NCI-H524 treated with DMSO at 0.1 percent for 48 hours (cell line): ENCODE measurements around the gene TBC1D19.
"Not testable (repeated sequence)": the region's sequence is repeated elsewhere in the genome, so short reads cannot be mapped to it uniquely, and the experiment has no call there.

Experiments used
- DNase-seq: peaks from one replicate; lab custom pipeline; 2025; lab: John Stamatoyannopoulos, UW

TBC1D19 gene, protein sequence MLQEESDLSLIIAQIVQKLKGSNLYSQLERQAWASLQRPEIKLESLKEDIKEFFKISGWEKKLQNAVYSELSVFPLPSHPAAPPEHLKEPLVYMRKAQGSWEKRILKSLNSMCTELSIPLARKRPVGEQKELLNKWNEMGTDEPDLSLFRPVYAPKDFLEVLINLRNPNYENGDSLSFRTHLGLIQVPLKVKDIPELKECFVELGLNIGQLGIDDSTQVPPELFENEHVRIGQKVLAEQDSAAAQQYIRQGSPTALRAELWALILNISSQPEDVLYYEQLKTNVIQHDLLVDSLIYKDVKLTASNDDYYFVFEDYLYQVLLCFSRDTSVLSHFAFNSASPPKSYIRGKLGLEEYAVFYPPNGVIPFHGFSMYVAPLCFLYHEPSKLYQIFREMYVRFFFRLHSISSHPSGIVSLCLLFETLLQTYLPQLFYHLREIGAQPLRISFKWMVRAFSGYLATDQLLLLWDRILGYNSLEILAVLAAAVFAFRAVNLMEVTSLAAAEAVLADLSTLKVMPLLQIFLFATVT

DNA sequence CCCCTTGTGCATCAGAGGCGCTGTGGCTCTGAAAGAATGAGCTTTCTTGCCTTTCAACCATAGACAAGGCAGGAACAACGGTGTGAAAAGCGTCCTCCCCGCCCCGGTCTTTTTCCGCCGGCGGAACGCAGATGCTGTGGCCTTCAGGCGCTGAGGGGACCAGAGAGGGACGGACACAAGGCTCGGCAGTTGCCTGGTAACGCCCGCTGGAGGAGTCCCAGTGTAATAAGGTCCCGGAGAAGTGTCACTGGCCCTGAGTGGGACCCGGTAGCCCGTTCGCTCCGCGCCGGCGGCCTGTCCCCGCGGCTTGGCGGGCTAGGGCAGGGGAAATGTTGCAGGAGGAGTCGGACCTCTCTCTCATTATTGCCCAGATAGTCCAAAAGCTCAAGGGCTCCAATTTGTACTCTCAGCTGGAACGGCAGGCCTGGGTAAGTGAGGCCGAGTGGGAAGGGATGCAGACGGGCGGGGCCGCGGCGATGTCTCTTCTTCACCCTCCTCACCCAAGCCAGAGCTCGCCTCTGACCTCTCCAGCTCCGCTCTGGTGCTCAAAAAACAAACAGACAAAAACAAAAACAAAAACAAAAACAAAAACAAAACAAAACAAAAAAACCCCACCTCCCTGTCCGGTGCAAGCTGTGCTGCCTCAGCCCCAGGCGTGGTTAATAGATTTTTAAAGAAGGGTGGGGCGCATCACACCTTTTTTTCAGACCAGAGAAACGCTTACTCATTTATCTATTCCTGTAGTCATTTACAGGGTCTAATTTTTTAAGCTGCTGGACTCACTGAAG is at the start of gene TBC1D19:
Gene TBC1D19, plus strand, starts transcription at position 220 of the 788 bp plus-strand sequence. Its CDS starts 110 bp downstream, at position 330.
- peak; percentile 81 for DNase-seq

DNA sequence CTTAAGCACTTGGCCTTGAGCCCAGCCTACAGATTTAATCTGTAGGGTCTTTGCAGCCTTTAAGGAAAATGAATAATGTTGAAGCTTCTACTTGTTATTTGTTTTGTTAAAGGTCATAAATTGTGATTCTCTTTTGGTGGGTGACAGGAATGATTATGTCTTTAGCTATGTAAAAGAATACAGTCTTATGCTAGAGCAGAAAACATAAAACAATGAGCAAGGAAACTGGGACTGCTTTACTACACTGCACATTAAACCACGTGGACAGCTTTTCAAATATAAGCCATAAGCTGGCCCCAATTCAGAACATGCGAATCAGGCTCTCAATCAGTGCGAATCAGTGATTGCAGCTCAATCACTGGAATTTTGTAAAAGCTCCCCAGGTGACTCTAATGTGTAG is 40.9 kb upstream of the TBC1D19 start:
- DNase-seq = no peak

DNA sequence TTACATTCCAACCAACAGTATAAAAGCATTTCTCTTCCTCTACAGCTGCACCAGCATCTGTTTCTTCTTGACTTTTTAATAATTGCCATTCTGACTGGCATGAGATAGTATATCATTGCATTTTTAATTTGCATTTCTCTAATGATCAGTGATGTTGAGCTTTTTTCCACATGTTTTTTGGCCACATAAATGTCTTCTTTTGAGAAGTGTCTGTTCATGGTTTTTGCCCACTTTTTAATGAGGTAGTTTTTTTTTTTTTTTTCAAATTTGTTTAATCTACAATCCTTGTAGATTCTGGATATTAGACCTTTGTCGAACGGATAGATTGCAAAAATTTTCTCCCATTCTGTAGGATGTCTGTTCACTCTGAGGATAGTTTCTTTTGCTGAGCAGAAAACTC is 39.5 kb upstream of the TBC1D19 start:
- no peak for DNase-seq

DNA sequence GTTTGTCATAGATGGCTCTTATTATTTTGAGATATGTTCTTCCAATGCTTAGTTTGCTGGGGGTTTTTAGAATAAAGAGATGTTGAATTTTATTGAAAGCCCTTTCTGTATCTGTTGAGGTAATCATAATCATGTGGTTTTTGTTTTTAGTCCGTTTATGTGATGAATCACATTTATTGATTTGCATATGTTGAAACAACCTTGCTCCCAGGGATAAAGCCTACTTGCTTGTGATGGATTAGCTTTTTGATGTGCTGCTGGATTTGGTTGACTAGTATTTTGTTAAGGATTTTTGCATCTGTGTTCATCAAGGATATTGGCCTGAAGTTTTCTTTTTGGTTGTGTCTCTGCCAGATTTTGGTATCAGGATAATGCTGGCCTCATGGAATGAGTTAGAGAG is 35.5 kb upstream of the TBC1D19 start:
- DNase-seq = not testable (repeated sequence)

DNA sequence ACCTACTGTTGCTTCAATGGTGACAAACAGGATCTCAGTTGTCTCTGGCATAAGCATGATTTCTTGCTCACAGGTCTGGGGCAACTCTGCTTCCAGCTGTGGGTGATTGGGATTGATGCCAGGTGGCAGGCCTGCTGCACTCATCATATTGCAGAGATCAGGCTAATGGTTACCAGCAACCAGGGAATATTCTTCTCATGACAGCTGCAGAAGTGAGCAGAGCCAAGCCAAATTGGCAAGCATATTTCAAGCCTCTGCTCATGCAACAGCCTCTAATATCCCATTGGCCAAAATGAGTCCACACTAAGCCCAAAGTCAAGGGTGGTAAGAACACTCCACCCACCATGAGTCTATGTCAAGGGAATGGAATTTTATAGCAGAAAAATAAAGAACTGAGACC is 26.7 kb upstream of the TBC1D19 start:
- DNase-seq = no peak

DNA sequence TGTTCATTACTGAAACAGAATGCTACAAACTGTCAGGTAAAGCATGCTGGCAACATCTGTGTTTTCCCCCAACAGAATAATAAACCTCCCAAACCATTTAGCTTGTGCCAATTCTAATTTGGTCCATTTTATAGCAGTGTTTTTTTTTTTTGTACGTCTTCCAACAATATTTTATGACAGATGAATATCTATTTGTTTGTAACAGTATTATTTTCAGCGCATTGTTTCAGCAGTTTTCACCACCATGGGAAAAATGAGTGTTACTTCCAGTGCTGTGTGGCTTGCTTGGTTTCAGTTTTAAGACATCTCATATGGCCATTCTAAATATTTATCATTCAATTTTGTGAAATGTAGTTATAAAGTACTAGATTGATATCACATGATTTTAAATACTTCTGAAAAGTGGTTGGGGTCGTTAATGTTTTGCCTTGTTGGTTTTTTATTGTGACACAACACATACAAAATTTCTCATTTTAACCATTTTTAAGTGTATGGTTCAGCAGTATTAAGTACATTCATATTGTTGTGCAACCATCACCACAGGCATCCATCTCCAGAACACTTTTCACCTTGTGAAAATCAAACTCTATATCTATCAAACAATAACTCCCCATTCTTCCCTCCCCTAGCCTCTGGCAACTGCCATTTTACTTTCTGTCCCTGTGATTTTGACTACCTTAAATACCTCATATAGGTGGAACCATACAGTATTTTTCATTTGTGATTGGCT is 25.6 kb upstream of the TBC1D19 start:
- no peak for DNase-seq

DNA sequence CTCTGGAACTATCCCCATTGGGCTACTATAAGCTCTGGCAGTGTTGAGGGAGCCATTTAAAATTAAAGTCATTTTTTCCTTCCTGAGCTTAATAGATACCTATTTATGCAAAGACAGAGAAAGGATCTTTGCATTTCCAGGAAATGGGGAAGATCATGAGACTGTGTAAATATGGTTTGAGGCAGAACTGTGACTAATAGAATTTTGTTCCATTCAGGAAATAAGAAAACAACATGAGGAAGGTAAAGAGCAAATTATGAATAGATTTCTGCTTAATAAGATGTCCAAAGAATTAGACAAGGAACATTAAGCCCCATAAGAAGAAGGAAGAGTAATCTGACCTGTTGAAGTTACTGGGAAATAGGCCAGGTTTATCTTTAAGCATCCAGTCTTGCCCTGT is 17.8 kb upstream of the TBC1D19 start:
- DNase-seq = no peak

DNA sequence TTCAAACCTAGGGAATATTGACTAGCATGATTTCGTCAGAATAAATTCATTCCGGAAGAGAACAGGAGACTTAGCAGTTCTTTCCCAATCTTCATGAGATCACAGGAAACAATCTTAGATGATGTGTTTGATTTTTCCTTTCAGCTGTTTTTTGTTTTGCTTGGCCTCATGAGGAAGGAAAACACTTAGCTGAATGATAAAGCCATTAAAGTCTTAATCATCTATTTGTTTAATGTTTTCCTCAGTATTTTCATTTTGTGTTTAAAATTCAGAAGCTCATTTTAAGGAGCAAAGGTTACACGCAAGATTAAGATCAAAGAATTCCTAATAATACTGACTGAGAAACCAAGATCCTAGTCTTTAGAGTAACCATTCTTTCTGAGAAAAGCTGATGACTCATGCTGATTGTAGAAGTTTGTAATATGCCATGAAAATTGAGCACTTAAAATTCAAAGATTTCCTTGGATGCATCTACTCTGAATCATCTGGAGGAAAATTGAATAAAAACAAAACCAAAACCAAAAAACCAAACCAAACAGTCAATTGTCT is 15.4 kb upstream of the TBC1D19 start:
- DNase-seq = no peak

DNA sequence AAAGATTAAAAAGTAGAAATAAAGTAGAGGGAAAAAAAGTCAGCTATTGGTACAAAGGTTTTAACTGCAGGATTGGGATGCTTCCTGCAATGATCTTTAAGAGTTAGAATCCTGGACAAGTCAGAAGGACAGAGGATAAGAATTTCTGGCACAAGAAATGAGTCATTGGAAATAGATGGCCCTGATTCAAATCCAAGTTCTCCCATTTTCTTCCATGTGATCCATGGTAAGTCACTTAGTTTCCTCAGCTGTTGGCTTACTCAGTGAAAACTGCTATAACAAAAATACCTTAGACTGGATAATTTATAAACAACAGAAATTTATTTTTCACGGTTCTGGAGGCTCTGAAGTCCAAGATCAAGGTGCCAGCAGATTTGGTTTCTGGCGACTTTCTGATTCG is 13.3 kb upstream of the TBC1D19 start:
- no peak for DNase-seq

DNA sequence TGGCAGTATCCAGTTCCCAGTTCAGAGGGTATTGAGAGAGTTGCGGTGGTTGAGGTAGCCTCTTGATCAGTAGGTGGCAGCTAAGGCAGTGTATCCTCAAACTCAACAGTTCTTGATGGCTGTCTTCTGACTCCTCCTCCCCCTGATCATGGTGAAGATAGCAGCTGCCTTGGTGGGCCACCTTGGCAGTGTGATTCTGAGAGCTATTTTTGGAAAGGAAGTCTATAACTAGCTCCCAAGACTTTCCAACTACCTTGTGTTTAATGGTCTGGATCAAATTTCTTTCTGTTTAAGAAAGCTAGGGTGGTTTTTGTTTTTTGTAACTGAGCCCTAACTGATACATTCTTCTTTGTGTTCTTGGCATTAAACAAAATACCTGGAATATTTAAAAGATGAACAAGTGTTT is 10.5 kb upstream of the TBC1D19 start:
- DNase-seq = no peak

DNA sequence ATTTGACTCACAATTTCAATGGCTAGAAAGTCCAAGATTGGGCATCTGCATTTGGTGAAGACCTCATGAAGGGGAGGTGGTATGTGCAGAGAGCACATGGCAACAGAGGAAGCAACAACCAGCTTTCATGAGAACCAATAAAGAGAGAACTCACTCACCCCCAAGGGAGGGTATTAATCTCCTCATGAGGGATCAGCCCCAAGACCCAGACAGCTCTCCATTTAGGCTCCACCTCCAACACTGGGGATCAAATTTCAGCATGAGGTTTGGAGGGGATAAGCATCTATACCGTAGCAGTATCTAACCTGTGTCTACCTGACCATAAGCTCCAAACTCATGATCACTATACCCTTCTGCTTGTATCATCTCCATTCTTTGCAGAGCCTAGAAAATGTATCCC is 9.3 kb upstream of the TBC1D19 start:
- peak; percentile 69 for DNase-seq

DNA sequence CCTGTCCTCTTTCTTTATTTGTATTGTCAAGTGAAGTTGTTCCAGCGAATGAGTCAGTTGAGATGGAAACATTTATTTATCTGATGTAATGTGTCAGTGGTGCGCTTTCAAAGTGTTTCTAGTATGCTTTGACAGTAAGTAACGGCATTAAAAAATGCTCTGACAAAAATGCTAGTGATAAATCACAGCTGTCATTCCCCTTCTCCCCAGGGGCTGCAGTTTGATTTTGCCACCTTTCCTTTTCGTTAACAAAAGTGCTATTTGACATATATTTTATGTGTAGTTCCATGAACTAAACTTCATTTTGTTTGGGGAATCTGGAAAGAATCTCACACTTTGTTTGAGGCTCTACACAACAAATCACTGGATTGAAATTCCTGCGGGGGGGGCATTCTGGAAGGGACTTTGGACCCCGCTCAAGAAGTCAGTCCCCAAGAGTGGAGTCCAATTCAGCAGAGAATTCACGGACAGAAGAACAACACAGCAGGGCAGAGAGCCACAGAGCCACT is 7.6 kb upstream of the TBC1D19 start:
- no peak for DNase-seq

DNA sequence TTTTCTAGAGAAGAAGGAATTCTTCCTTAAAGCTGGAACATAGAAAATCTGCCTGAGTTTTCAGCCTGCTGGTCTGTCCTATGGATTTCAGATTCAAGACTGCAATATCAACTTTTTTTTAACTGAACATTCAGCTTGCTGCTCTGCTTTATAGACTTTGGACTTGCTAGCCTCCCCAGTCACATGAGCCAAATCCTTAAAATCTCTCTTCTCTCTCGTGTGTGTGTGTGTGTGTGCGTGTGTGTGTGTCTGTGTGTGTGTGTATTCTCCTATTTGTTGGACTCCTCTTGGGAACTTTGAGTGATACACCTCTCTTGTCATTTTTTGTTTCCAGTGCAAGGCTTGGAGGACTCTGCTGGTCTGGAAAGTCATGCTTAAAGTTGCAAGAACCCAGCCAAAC is 6.8 kb upstream of the TBC1D19 start:
- no peak for DNase-seq

DNA sequence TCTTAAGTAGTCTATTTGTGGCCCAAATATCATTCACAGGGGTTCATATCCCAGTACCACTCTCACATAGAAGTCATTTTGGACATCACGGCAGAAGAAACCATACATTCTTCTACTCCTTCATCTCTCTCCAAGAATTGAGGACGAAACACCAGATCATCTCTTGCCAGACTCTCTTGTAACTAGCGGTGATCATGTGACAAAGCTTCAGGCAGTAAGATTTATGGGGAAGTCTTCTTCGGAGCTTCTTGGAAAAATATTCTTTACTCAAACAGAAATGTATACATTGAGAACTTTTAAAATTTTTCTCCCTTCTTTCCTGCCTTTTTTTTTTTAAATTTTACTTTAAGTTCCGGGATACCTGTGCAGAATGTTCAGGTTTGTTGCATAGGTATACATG is 4.7 kb upstream of the TBC1D19 start:
- DNase-seq = no peak

DNA sequence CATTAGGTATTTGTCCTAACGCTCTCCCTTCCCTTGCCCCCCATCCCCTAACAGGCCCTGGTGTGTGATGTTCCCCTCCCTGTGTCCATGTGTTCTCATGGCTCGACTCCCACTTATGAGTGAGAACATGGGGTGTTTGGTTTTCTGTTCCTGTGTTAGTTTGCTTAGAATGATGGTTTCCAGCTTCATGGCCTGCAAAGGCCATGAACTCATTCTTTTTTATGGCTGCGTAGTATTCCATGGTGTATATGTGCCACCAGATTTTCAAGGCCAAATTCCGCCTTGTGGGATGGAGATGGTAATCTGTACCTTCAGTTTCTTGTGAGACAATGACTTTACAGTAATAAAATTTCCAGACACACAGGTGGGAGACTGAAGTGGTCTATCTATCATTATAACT is 2.5 kb upstream of the TBC1D19 start:
- DNase-seq = not testable (repeated sequence)

DNA sequence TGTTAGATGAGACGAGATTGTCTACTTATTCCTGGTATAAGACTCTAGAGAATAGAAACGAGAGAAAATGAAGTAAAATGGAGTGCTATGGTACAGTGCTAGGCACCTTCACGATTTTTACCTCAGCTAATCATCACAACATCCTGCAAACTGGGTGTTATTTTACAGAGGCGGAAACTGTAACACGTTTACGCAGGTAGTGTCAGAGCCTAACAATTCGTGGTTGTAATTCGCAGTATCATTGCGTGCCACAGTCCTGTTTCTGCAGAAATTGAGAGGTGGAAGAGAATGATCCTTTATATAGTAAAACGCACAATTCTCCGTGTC is 383 bp upstream of the TBC1D19 start:
- DNase-seq = peak; percentile 81

DNA sequence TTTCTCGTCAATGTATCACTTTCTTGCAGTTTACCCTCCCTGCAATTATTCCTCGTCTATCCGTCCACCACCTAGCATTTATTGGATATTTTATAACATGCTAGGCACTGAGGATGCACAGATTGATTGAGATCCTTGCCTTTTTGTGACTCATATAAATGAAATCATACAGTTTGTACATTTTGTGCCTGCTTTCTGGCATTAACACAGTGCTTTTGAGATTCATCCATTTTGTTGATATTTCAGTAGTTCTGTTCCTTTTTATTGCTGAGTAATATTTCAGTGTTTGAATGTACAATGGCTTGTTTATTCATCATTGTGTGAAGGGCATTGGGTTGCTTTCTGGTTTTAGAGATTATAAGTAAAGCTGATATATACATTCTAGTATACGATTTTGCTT is 841 bp downstream of the TBC1D19 start:
- no peak for DNase-seq

DNA sequence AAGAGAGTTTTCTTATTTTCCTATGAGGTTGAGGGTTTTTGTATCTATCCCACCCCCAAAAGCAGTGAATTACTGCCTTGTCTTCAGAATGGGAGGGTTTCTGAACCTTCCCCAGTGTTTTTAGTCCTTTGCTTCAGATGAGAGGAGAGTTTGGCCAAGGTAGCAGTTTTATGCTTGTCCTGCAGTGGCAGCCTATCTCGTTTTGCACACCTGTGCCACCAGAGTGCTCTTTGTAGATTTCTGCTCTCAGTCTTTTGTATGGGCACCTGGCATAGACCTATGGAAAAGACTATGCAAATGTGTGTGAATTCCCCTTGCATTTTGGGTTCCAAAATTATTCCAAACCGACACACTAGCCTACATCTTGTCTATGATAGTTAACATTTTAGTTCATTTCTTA is 5.8 kb downstream of the TBC1D19 start:
- no peak for DNase-seq

DNA sequence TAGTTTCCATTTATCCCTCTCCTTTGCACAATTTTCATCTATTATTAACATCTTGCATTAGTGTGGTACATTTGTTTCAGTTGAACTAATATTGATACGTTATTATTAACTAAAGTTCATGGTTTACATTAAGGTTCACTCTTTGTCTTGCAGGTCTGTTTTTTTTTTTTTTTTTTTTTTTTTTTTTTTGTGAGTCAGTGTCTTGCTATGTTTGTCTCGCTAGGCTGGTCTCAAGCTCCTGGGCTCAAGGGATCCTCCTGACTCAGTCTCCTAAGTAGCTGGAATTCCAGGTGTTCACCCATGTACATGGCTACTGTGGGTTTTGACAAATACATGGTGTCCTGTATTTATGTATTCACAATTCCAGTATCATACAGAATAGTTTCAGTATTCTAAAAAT is 6.8 kb downstream of the TBC1D19 start:
- no peak for DNase-seq

DNA sequence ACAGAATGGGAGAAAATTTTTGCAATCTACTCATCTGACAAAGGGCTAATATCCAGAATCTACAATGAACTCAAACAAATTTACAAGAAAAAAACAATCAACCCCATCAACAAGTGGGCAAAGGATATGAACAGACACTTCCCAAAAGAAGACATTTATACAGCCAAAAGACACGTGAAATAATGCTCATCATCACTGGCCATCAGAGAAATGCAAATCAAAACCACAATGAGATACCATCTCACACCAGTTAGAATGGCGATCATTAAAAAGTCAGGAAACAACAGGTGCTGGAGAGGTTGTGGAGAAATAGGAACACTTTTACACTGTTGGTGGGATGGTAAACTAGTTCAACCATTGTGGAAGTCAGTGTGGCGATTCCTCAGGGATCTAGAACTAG is 9.7 kb downstream of the TBC1D19 start:
- DNase-seq = not testable (repeated sequence)

DNA sequence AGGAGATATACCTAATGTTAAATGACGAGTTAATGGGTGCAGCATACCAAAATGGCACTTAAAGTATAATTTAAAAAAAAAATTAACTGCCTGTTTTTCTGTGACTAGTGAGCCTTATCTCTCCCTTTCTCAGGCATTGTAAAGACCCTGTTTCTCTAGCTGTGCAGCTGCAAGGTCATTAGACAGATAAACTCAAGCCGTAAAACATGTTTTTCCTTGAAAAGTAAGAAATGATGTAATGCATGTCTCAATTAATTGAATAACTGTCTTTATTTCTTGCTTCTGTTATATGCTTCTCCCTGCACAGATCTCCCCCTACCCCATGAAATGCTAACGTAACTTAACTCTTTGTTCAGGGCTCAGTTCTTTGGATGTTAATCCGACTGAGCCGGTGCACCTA is 10.5 kb downstream of the TBC1D19 start:
- DNase-seq = no peak

DNA sequence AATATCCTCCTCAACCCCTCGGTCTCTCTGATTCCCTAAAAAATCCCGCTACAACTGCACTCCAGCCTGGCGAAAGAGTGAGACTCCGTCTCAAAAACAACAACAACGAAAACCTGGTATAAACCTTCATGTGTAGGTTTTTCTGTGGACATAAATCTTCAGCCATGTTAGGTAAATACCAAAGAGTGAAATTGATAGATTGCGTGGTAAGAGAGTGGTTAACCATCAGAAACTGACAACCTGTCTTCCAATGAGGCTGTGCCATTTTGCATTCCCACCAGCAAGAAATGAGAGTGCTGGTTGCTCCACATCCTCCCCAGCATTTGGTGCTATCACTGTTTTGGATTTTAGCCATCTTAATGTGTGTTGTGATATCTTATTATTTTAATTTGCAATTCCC is 10.9 kb downstream of the TBC1D19 start:
- no peak for DNase-seq
